ENCODE measurements around the gene HMGCS2.

- TF ChIP-seq CTCF (IDR thresholded peaks at IDR 0.05) (no peak), POLR2A (IDR thresholded peaks at IDR 0.05) (no peak)
Measured at GRCh38 chr1:119805247-119805646, 36.5 kb upstream of the HMGCS2 start.

Measured in thyroid gland (tissue), 4 donors.